HG03280 (cell line): ENCODE measurements around the gene MYOM3.
"Not testable (repeated sequence)": the region's sequence is repeated elsewhere in the genome, so short reads cannot be mapped to it uniquely, and the experiment has no call there.

Experiments used
- ATAC-seq: cut with Tn5 transposase; IDR thresholded peaks from one replicate; pipeline ENCODE4 v1.9.1; 2021; ENCODE audit warnings: mild to moderate bottlenecking, moderate library complexity; ENCODE audit not compliant: unreplicated experiment

MYOM3 gene

DNA sequence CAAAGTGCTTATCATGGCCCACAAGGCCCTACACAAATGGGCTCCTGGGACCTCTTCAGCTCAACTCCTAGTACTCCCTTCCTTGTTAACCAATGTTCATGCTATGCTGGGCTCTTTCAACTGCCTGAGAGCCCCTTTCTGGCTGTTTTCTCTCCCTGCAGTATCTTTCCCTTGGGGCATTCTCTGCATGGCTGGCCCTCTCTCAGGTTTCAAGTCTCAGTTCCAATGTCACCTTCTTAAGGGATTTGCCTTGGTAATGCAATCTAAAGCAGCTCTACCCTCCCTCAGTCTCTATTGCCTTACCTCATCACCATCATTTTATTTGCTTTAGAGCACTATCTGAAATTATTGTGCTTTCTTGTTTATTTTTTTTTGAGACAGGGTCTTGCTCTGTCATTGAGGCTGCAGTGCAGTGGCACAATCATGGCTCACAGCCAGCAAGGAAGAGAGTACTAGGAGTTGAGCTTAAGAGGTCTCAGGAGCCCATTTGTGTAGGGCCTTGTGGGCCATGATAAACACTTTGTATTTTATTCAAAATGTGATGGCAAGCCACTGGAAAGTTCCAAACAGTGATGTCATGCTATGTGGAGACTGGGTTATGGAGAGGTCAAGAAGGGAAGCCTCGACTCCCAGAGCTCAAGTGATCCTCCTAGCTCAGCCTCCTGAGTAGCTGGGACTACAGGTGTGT, 68.4 kb downstream of the MYOM3 start:
- no peak for ATAC-seq

DNA sequence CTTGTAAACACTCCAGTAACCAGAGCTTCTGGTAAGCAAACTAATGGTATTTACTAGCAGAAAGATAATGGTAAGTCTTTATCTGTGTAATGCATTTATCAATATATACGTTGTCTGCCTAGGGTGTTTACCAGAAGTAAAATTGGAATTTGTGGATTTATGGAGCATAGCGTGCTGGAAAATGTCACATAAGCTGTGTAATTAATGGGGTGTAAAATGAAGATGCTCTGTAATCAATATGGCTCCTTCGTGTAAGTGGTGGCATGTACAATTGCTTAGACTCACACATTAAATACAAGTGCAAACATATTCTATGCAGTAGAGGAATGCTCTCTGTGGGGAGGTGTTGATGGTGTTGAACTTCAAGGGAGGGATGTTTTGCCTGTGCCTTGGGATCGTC, 69.6 kb downstream of the MYOM3 start:
- no peak for ATAC-seq

DNA sequence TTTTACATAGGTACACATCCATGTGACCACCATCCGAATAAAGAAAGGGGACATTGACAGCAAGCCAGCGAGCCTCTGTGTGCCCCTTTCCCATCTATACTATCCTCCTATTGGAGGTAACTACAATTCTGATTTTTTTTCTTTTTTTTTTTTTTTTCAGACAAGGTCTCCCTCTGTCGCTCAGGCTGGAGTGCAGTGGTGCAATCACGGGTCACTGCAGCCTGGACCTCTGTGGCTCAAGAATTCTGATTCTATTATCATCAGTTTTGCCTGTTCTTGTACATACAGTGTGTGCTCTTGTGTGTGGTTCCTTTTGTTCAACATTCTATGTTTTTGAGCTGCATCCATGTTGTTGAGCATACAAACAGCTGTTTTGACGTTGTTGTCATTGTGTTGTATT, 75.8 kb downstream of the MYOM3 start:
- ATAC-seq, result no peak

DNA sequence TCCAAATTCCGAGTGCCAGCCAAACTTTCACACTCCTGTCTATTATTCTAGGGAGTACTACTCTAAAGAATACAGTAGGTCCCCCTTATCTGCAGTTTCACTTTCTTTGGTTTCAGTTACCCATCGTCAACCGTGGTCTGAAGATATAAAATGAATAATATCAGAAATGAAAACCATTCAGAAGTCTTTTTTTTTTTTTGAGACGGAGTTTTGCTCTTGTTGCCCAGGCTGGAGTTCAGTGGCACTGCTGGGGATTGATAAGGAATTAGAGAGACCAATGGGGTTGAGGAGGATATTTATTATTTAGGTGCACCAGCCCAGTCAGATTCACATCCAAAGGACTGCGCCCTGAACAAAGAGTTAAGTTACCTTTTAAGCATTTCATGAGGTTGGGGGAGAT, 79.0 kb downstream of the MYOM3 start:
- no peak for ATAC-seq

DNA sequence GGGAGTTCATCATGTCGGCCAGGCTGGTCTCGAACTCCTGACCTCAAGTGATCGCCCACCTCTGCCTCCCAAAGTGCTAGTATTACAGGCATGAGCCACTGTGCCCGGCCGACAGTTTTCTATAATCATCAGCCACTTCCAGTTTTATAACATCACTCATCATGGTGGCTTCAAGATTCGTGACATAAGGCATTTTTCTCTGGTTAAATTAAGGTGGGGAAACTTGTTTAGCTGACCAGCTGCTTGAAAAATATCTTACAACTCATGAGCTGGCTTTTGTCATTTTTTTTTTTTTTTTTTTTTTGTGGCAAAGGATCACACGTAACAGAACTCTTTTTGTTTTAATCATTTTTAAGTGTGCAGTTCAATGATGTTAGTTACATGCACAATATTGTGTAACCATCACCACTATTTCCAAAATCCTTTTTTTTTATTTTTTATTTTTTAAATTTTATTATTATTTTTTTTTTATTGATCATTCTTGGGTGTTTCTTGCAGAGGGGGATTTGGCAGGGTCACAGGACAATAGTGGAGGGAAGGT, 80.9 kb downstream of the MYOM3 start:
- ATAC-seq, result not testable (repeated sequence)

DNA sequence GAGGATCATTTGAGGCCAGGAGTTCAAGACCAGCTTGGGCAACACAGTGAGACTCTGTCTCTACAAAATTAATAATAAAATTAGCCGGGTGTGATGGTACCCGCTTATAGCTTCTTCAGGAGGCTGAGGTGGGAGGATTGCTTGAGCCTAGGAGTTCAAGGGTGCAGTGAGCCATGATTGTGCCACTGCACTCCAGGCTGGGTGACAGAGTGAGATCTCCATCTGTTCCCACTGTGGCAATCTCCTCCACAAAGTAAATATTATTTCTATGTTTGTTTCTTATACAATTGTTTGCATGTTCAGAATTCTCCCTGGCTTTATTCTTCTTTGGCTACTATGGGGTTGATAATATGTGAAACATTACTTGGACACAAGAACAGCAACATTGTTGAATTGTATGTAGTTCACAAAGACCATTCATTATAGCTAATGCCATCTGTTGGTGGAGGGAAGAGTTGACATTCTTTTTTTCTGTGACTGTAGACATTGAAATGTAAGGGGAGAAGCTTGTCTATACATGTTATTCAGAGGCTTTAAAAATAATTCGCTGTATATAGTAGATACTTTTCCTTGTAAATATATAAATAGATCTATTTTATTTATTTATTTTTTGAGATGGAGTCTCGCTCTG, 84.0 kb downstream of the MYOM3 start:
- ATAC-seq, result no peak

DNA sequence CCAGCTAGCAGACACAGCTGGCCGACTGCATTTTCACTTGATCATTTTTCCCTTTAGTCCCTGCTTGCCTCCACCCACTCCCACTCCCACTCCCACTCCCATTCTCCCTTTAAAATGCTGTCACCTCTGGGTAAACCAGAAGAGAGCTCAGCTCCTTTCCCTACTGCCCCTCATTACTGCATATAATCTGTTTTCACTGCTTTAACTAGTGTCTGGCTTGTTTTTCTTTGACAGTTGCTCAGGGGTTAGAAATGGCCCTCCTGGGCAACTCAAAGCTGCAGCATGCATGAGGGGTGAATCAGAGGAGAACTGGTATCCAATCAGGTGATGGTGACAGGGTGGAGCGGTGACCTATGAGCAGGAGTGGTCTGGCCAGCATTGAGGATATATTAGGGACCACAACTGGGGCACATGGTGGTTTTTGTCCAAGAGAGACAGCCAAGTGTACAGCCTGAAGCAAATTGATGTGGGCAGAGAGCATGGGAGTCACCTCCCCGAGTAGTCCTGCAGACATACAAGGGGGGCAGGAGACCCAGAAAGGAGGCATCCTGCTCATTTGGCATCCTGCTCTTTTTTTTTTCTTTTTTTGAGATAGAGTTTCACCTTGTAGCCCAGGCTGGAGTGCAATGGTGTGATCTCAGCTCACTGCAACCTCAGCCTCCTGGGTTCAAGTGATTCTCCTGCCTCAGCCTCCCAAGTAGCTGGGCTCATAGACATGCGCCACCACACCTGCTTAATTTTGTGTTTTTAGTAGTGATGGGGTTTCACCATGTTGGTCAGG, 89.2 kb downstream of the MYOM3 start:
- no peak for ATAC-seq

DNA sequence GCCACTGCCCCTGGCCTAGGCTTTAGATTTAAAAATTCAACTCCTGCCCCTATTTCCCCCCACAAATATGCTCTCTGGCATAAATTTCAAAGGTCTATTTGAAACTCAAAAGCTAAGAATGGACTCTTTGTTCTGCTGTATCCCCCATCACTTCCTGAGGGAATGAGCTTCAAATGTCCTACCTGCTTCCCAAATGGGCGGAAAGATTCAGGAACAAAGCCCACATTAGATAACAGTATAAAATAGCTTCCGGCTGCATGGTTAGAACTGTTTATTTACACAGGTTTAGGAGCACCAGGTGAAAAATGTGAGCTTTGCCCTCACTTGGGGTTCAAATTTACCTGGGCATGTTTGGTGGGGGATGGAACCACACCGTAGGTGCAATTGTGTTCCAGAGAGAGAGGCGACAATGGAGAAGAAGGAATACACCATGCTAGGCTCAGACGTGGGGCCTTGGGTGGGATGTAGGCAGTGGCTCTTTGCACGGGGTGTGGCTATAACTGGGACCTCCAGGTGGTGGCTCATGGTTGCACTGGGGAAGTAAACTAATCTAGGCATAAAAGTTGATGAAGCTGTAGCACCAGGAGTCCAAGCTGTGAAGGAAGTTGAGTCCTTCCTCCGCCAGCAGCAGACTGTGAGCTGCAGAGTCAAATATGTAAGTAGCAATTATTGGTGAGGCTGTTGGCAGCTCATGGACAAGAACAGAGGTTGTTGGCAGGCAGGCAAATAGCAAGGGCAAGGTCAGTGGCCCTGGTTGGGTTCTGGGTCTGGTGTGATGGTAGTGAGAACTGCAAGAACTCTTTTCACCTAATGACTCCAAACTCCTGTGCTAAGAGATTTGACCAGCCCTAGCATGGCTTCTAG, 90.3 kb downstream of the MYOM3 start:
- no peak for ATAC-seq

DNA sequence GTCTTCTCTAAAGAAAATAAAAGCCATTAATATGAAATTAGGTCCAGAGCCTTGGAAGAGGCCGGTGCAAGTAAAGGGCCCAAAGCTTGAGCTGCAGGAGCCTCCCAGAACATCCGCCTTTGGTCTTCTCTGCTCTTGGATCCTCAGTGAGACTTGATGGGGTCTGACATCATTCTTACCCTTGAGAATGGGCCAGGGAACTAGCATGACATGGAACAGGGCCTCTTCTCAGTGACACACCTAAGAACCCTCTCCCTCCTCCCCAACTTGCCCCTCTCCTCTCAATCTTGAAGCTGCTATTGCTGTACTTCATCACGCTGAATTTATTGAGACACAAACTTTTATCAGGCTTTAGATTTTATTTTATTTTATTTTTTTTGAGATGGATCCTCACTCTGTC, 91.5 kb downstream of the MYOM3 start:
- ATAC-seq, result no peak

DNA sequence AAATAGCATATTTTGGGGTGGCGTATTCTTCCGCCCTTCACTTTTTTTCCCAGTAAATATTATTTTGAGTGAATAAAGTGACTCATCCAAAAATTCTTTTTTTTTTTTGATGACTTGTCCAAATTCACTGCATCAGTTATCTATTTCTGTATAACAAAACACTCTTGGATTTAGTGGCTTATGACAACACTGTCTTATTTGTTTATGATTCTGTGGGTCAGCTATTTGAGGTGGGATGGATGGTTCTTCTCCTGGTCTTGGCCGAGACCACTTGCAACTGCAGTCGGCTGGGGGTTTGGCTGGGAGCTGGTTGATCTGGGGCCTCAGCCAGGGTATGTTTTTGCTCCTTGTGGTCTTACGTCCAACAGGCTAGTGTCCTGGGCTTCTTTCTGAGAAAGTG, 91.9 kb downstream of the MYOM3 start:
- ATAC-seq, result no peak

DNA sequence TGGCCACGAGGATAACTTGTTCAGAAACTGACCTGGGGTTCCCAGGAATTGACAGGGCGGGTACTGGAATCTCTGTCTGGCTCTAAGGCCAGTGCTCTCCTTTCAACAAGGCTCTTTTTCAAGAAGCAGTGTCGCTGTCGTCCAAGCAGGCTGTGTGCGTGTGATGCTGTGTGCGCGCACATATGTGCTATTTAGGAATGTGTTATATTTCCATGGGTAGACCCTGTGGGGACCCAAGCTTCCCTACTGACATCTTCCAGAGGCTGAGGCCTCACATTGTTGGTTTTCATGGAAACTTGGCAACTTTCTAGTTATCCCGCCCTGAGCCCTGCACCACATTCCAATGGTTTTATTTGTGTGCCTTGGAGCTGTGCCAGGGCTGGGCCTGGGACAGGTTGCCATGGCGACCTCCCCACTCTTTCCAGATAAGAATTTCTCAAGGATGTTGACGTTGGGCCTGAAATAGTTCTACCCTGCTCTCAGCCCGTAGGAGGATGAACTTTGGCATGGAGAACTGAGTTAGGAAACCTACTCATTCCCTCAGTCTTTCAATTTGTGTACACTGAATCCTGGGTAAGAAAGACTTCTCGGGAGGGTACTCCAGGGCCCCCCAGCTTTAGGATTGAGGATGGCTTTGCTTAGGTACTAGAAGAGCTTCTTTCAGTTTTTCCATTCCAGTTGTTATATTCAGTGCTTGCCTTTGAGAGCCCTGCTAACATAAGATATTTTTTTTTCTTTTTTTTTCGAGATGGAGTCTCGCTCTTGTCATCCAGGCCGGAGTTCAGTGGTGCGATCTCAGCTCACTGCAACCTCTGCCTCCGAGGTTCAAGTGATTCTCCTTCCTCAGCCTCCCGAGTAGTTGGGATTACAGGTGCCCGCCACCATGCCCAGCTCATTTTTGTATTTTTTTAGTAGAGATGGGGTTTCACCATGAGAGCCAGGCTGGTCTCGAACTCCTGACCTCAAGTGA, 93.0 kb downstream of the MYOM3 start:
- ATAC-seq, result no peak

DNA sequence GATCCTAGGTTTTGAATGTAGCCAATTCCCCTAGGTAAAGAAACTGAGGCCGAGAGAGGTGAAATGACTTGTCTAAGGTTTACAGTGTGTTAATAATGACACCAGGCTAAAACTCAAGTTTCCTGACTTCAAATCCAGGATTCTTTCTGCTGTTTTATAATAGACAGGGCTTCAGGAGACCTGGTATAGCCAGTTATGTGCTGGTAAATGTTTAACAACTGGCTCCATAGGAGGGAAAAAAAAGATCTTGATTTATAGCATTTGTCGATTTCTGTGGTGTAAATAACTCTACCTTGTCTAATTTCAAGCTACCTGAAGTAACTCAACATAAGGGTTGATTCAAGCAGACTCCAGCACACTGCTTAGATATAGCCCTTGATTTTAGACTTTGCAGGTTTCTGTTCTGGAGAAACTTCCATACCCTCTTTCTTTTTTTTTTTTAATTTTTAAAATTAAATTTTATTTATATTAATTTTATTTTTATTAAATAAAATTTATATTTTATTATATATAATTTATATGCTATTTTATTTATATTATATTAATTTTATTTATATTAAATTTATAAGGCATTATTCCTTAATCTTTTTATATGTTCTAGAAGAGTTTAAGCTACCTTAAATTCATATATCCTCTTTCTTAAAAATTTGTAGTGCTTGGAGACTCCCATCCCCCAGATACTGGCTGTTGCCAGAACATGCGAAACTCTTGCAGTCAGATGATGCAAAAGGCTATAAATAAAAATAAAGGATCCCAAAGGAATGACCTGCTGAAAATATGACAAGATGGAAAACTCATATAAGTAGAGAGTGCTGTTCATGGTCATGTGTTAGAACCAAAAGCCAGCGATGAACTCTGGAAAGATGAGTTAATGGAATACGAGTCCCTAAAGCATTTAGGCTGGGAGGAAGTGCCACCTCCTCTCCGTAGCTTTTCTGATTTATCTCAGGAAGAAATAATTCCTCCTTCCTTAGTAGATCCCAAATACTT, 96.4 kb downstream of the MYOM3 start:
- ATAC-seq, result no peak

DNA sequence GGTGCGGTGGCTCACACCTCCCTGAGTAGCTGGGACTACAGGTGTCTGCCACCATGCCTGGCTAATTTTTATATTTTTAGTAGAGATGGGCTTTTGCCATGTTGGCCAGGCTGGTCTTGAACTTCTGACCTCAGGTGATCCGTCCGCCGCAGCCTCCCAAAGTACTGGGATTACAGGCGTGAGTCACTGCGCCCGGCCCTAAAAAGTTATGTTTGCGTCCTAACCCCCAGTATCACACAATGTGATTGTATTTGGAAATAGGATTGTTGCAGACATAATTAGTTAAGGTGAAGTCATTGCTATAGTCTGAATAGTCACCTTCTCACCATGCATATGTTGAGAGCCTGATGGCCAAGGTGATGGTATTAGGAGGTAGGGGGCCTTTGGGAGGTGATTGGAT, 99.1 kb downstream of the MYOM3 start:
- ATAC-seq, result not testable (repeated sequence)

DNA sequence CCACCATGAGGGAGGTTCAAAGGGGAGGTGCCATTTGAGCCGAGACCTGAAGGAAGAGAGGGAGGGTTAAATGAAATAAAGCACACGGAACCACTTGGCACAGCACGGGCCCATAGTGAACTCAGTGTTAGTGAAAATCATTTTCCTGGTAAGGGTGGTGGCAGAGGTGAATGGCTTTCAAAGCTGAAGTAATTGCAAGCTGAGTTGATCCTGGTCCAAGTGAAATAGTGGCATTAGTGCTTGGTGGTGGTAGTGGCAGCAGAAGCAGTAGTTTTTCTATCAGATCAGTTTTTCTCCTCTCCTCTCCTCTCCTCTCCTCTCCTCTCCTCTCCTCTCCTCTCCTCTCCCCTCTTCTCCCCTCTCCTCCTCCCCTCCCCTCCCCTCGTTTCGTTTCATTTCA, 101.3 kb downstream of the MYOM3 start:
- no peak for ATAC-seq

DNA sequence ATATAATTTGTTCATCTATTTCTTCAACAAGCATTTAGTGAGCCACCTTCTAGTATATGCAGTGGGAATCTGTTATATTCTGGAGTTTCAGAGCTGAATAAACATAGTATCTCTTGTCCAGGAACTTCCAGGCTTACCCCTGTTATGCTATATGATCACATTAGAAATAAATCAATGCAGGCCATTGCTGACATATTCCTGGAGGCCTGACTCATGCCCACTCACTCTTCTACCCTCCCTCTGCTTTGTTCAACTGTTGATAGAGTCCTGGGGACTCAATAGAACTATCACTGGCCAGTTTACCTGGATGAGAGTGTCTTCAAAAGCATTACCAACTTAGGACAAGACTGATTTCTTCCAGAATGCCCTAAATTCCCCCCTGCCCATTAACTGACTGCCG, 102.5 kb downstream of the MYOM3 start:
- ATAC-seq, result no peak

DNA sequence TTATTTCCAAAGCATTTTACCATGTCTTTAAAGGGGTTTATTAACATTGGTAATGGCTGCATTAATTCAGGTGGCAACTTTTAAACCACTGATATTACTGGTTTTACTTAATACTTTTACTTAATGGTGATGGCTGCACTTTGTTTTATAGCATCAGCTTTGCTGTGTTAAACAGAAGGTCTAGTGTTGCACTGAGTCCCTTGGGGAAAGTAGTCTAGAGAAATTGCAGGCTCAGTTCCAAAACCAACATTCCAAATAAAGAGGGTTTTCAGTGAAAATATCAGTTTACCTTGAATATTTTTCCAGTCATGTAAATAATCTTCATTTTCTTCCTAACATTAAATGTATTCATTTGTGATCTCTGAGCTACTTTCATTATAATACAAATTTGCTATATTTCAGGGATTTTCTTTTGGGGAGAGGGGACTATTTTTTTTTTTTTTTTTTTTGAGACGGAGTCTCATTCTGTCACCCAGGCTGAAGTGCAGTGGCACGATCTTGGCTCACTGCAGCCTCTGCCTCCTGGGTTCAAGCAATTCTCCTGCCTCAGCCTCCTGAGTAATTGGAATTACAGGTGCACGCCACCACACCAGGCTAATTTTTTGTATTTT, 103.3 kb downstream of the MYOM3 start:
- not testable (repeated sequence) for ATAC-seq

DNA sequence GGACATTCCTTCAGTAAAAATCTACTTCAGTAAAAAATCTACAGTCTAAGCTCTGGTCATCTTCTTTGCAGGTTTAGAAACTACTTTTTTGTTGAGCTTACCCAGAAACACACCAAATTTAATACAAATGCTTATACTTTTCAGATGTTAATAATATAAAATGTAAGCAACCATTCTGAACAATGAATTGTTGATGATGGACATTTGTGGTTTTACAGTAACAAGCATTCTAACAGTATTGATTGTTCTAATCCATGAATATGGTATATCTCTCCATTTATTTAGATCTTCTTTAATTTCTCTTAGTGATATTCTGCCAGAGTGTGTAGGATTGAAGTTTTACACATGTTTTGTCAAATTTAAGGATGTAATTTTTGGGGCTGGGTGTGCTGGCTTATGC, 104.9 kb downstream of the MYOM3 start:
- no peak for ATAC-seq
